Measurements from ENCODE around the gene IER3IP1.
"Not testable (repeated sequence)": the region's sequence is repeated elsewhere in the genome, so short reads cannot be mapped to it uniquely, and the experiment has no call there.

The IER3IP1 gene

DNA sequence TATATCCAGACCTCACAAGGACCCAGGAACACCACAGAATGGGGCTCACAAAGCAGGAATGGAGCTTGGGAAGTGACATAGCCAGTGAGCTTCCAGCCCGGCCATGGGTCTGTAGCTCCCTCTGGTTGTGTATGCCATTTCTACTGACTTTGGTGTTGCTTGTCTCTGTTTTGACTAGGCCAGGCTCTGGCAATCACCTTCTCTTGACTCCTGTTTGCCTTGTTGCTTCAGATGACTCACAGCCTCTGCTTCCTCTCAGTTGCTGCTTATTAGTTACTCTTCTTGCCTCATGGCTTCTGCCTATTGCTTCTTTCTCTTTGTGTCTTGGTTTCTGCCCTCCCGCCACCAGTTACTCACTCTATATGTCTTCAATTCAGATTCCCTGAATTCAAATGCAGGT lies 15.8 kb upstream of the IER3IP1 start:
- TF ChIP-seq, protein P1, sequence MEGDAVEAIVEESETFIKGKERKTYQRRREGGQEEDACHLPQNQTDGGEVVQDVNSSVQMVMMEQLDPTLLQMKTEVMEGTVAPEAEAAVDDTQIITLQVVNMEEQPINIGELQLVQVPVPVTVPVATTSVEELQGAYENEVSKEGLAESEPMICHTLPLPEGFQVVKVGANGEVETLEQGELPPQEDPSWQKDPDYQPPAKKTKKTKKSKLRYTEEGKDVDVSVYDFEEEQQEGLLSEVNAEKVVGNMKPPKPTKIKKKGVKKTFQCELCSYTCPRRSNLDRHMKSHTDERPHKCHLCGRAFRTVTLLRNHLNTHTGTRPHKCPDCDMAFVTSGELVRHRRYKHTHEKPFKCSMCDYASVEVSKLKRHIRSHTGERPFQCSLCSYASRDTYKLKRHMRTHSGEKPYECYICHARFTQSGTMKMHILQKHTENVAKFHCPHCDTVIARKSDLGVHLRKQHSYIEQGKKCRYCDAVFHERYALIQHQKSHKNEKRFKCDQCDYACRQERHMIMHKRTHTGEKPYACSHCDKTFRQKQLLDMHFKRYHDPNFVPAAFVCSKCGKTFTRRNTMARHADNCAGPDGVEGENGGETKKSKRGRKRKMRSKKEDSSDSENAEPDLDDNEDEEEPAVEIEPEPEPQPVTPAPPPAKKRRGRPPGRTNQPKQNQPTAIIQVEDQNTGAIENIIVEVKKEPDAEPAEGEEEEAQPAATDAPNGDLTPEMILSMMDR (IDR thresholded peaks at IDR 0.05) = no peak
- TF ChIP-seq ZFX (IDR thresholded peaks at IDR 0.05; ENCODE audit: borderline replicate concordance) = no peak
- no peak overlapping the region for H3K27ac ChIP-seq

DNA sequence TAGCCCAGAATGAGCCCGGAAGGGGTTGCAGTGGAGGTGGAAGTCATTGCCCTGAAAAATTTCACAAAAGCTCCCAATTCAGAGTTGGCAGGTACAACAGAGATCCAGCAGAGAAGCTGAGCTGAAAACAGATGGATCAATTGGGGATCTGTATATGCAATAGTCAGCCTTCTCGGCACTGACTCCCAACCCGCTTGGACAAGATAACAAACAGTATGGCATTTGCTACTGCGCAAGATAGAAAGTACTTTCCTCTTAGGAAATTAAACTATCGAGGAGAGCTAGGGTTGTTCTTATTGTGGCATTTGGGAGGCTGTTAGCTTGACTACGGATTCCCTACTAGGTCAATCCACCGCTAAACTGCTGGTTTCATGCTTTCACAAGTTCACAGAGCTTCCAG lies 11.6 kb upstream of the IER3IP1 start:
- TF ChIP-seq, protein P1 (IDR thresholded peaks at IDR 0.05) = no peak
- TF ChIP-seq ZFX (IDR thresholded peaks at IDR 0.05; ENCODE audit: borderline replicate concordance) = no peak
- H3K27ac ChIP-seq = no peak overlapping the region

DNA sequence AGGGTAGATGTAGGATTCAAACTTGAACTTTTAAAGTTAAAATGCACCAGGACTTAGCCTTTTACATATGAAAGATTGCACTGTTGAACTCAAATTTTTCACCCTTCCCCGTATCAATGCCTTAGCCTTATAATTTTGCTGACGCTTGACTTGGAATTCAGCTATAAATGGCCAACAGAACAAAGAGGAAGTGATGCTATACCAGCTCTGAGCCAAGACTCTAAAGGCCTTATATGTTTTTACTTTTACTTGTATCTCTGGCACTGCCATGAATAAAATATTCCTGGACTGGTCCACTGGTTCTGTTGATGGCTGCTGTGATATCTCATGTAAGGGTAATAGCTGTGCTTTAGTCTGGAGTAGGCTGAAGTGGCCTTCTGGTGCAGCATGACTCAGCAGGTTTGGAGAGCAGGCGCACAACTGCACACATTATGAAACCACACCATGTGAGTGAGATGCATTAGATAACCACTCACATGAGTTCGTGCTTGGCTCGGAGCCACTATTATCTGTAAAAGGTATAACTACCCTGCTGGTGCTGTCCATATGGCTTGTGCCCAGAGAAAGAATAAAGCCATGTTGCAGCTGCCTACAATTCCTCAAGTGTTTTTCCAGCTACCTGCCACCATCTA lies 8.4 kb upstream of the IER3IP1 start:
- TF ChIP-seq ZFX (IDR thresholded peaks at IDR 0.05; ENCODE audit: borderline replicate concordance) = no peak
- TF ChIP-seq, protein P1 (IDR thresholded peaks at IDR 0.05) = no peak
- H3K27ac ChIP-seq = no peak overlapping the region

DNA sequence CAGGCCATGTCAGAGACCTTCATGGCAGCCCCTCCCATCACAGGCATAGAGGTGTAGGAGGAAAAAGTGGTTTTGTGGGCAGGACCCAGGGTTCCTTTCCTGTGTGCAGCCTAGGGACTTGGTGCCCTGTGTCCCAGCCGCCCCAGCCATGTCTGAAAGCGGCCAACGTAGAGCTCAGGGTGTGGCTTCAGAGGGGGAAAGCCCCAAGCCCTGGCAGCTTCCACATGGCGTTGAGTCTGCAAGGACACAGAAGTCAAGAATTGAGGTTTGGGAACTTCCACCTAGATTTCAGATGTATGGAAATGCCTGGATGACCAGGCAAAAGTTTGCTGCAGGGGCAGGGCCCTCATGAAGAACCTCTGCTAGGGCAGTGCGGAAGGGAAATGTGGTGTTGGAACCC lies 6.0 kb upstream of the IER3IP1 start:
- H3K27ac ChIP-seq = not testable (repeated sequence)

DNA sequence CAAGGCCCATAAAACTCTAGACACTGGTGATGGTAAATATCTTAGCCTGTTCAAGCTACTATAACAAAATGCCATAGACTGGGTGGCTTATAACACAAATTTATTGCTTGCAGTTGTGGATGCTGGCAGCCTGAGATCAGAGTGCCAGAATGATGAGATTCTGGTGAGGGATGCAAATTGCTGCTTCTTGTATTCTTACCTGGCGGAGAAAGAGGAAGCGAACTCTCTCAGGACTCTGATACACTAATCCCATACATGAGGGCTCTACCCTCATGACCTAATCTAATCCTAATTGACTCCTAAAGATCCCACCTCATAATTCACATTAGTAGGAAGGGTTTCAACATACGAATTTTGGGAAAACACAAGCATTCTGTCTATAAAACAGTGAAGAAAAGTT lies 4.6 kb upstream of the IER3IP1 start:
- no peak overlapping the region for H3K27ac ChIP-seq
- TF ChIP-seq ZFX (IDR thresholded peaks at IDR 0.05; ENCODE audit: borderline replicate concordance) = no peak
- TF ChIP-seq, protein P1 (IDR thresholded peaks at IDR 0.05) = no peak

DNA sequence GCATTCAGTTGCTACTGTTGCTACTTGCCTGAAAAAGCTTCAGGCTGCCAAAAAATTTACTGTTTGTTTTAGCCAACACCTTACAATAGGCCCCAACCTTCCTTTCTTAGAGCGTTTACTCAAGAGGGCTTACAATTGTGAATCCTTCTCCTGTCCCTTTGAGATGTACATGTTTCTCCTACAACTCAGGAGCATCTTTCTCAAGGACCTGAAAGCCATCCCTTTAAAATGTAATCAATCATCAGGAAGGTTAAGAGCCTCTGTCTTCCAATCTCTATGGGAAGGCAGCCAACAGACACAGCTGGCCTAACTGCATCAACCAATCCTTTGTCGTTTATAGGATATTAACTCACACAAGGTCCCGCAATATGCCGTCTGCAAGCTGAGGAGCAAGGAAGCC lies 3.4 kb upstream of the IER3IP1 start:
- TF ChIP-seq ZFX (IDR thresholded peaks at IDR 0.05; ENCODE audit: borderline replicate concordance) = no peak
- TF ChIP-seq, protein P1 (IDR thresholded peaks at IDR 0.05) = no peak
- no peak overlapping the region for H3K27ac ChIP-seq

DNA sequence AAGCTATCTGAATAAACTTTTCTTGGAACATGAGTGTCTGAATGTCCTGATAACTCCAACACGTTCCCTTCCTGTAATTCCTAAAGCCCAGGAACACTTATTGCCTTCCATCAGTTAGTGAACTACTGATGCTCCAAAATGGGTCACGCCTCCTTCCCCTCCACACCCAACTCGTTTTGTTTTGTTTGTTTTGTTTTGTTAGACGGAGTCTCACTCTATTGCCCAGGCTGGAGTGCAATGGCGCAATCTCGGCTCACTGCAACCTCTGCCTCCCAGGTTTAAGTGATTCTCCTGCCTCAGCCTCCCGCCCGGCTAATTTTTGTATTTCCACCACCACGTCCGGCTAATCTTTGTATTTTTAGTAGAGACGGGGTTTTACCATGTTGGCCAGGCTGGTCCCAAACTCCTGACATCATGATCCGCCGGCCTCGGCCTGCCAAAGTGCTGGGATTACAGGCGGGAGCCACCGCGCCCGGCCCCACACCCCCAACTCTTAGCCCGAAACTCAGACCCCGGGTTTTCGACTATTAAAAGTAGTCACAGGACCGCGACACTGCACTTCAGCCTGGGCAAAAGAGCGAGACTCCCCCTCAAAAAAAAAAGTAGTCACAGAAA lies 774 bp downstream of the IER3IP1 start:
- peak overlapping the region; percentile 69 for H3K27ac ChIP-seq
- TF ChIP-seq, protein P1 (IDR thresholded peaks at IDR 0.05) = no peak
- no peak for TF ChIP-seq ZFX (IDR thresholded peaks at IDR 0.05; ENCODE audit: borderline replicate concordance)

Measured in 22Rv1 (cell line).